Adrenal gland (tissue), 12 donors: ENCODE data around the gene NCEH1. TPM values are rescaled to one million over a fixed set of nuclear protein-coding genes. Genes with fewer than 3 reads are reported as not detected.
"Not testable (repeated sequence)": the region's sequence is repeated elsewhere in the genome, so short reads cannot be mapped to it uniquely, and the experiment has no call there.

Experiments
- DNase-seq, 7 donors: peaks; one replicate each; pipeline ENCODE4 v3.0.0-alpha.2; 2019 to 2020
- H3K27ac ChIP-seq, 5 donors: fragments of 200-600 bp; sonication (generic) in 4 of 5; 1 replicate in 3 of 5; 2 replicates in 2 of 5; pipeline versions ENCODE4 v1.5.1 to v1.8.0; 2016 to 2020; ENCODE audit warnings: mild to moderate bottlenecking in 1 of 5
- H3K27me3 ChIP-seq: fragments of 200-600 bp; 2 replicates; pipeline ENCODE4 v1.8.0; 2021
- H3K36me3 ChIP-seq, 2 donors: fragments of 200-600 bp; replicated peaks in 1 of 2; 1 replicate in 1 of 2; 2 replicates in 1 of 2; pipeline versions ENCODE4 v1.5.1 to v1.8.0; 2018 to 2022
- H3K4me1 ChIP-seq, 2 donors: fragments of 200-600 bp; replicated peaks in 1 of 2; 1 replicate in 1 of 2; 2 replicates in 1 of 2; pipeline versions ENCODE4 v1.5.1 to v1.8.0; 2018 to 2021
- H3K4me3 ChIP-seq, 4 donors: fragments of 200-600 bp; sonication (generic) in 3 of 4; one replicate each; pipeline ENCODE4 v1.5.1; 2016 to 2018
- H3K9me3 ChIP-seq, 3 donors: fragments of 200-600 bp; sonication (generic) in 1 of 3; replicated peaks in 1 of 3; 1 replicate in 2 of 3; 2 replicates in 1 of 3; pipeline versions ENCODE4 v1.5.1 to v1.8.0; 2016 to 2021
- CTCF ChIP-seq, 6 experiments: fragments of 450-650 bp in 4 of 6; fragments of 200-600 bp in 2 of 6; sonication (generic) in 1 of 6; IDR thresholded peaks; 1 replicate in 5 of 6; 2 replicates in 1 of 6; pipeline versions ENCODE4 v1.5.1 to v1.8.0; 2016 to 2021; ENCODE audit warnings: antibody characterized with exemption in 6 of 6, mild to moderate bottlenecking in 2 of 6, moderate library complexity in 1 of 6
- POLR2A ChIP-seq, 2 donors: fragments of 450-650 bp; IDR thresholded peaks; one replicate each; pipeline ENCODE4 v1.6.1; 2017; ENCODE audit warnings: antibody characterized with exemption in 2 of 2, mild to moderate bottlenecking in 2 of 2, moderate library complexity in 1 of 2
- WGBS, 4 donors: extraction: QIAGEN DNeasy Blood & Tissue Kit in 2 of 4; methylation state at CpG; one replicate each; pipeline versions ENCODE4 v1.1.5 to v1.1.7; 2013 to 2017; 5-methylcytosine and 5-hydroxymethylcytosine counted together
- intact Hi-C, 2 donors: fragments of 100-400 bp; cut with DNase I; formaldehyde crosslinking; loops; one replicate each; pipeline versions ENCODE4 v1.14.1 to v1.15.0; 2022 to 2023
- polyA plus RNA-seq, 3 donors: library from polyadenylated mRNA; stranded (reverse); fragments of 200-250 nt in 2 of 3; fragments of 350-450 nt in 1 of 3; fragmentation: Illumina TruSeq in 1 of 3; extraction: RNeasy Lipid Tissue Mini Kit (QIAGEN cat#74804) in 1 of 3; gene quantifications; one replicate each; pipeline ENCODE4 v1.2.3, GENCODE V29; 2013 to 2014
- total RNA-seq, 9 donors: library from RNA; depleted of rRNA in 4 of 9; stranded (reverse); fragments of >200 nt in 4 of 9; fragments of 120-200 nt in 1 of 9; fragmentation: NEBNext Ultra II Directional in 1 of 9; extraction: Animal tissue kit (Norgen Biotek cat#: 25700) in 1 of 9; gene quantifications; one replicate each; pipeline versions ENCODE4 v1.1.0 to v1.2.4, GENCODE V29; 2013 to 2023
- donor health status: healthy with polysubstance abuse.
- donor health status: Bipolar disorder and iron deficiency.
- donor health status: DM: yes; HTN: yes; CAD: no.
- donor health status: DM: no; HTN: no; CAD: no.
- donor health status: DM: no; HTN: no; CAD: no.
- donor health status: DM: yes; HTN: yes; CAD: no.

NCEH1 gene
- total and polyA plus RNA-seq, 12 donors = 5.8 to 55.3 (median 39.4) TPM

- H3K27me3 ChIP-seq = no peaks in the 10 kb centered on the region
- DNase-seq = peak; percentile 81 to 92 (median 86)
- no peaks in the 10 kb centered on the region for H3K36me3 ChIP-seq
- peak overlapping the region in 2 of 5 donors; percentile 39 to 43 for H3K27ac ChIP-seq
- H3K4me1 ChIP-seq = peaks cover 0 to 5% of the 10 kb centered on the region in 2 donors
- H3K4me3 ChIP-seq = peak overlapping the region in 1 of 4 donors; percentile 17
- 62 to 65% (median 63%) methylated on average over 16 of the region's 16 CpGs for WGBS, 4 donors
- intact Hi-C loops = no loop called here
- TF ChIP-seq POLR2A (IDR thresholded peaks at IDR 0.05) = no peak
- TF ChIP-seq CTCF (IDR thresholded peaks at IDR 0.05) = peak; percentile 89 to 99 (median 98)
- H3K9me3 ChIP-seq = no peaks in the 10 kb centered on the region
Measured at GRCh38 chr3:172666873-172667694, 43.8 kb downstream of the NCEH1 start.

- H3K9me3 ChIP-seq = no peaks in the 10 kb centered on the region
- DNase-seq = peak in 3 of 7 donors; percentile 40 to 53 (median 44)
- no peaks in the 10 kb centered on the region for H3K27me3 ChIP-seq
- peak overlapping the region in 1 of 4 donors; percentile 17 for H3K4me3 ChIP-seq
- 43 to 61% (median 52%) methylated on average over 10 of the region's 10 CpGs for WGBS, 4 donors
- intact Hi-C loops = no loop called here
- H3K27ac ChIP-seq = peak overlapping the region in 2 of 5 donors; percentile 39 to 43
- TF ChIP-seq POLR2A (IDR thresholded peaks at IDR 0.05) = no peak
- peak in 1 of 6 experiments; percentile 13 for TF ChIP-seq CTCF (IDR thresholded peaks at IDR 0.05)
- peaks cover 0 to 5% of the 10 kb centered on the region in 2 donors for H3K4me1 ChIP-seq
- no peaks in the 10 kb centered on the region for H3K36me3 ChIP-seq
Measured at GRCh38 chr3:172666181-172666872, 44.5 kb downstream of the NCEH1 start.

- H3K9me3 ChIP-seq, H3K36me3 ChIP-seq, H3K4me1 ChIP-seq, DNase-seq, H3K4me3 ChIP-seq, H3K27ac ChIP-seq, H3K27me3 ChIP-seq, intact Hi-C loops: not testable (repeated sequence)
- WGBS, 4 donors = 90 to 95% (median 92%) methylated on average over 3 to 9 of the region's 9 CpGs
Measured at GRCh38 chr3:172665510-172665909, 45.4 kb downstream of the NCEH1 start.

GRCh38 chr3:172660421-172660820 is 50.4 kb downstream of the NCEH1 start:
- H3K27ac ChIP-seq, H3K36me3 ChIP-seq, H3K4me3 ChIP-seq, intact Hi-C loops, DNase-seq, H3K9me3 ChIP-seq, H3K27me3 ChIP-seq: not testable (repeated sequence)
- H3K4me1 ChIP-seq = peaks cover 9 to 23% of the 10 kb centered on the region in 2 donors
- WGBS, 4 donors = 92 to 100% (median 92%) methylated on average over 1 of the region's 1 CpG; no CpG with 5 or more reads in 1 of the 4 donors

- intact Hi-C loops = no loop called here
- WGBS, 4 donors = 54 to 76% (median 73%) methylated on average over 2 to 3 of the region's 3 CpGs
- DNase-seq = no peak
Measured at GRCh38 chr3:172659246-172660002, 51.4 kb downstream of the NCEH1 start.

More at GRCh38 chr3:172659246-172660002, 51.4 kb downstream of the NCEH1 start:
- H3K36me3 ChIP-seq = no peaks in the 10 kb centered on the region
- TF ChIP-seq POLR2A (IDR thresholded peaks at IDR 0.05) (no peak), CTCF (IDR thresholded peaks at IDR 0.05) (no peak)
- H3K4me3 ChIP-seq = no peak overlapping the region
- H3K27ac ChIP-seq = peak overlapping the region in 3 of 5 donors; percentile 48 to 83 (median 60)
- no peaks in the 10 kb centered on the region for H3K9me3 ChIP-seq
- H3K4me1 ChIP-seq = peaks cover 9 to 23% of the 10 kb centered on the region in 2 donors
- no peaks in the 10 kb centered on the region for H3K27me3 ChIP-seq
